Measurements from ENCODE around the gene CCSER2. TPM values are rescaled to one million over a fixed set of nuclear protein-coding genes. Genes with fewer than 3 reads are reported as not detected.

CCSER2 gene
- total and polyA plus RNA-seq, 7 donors, result 10.2 to 101 (median 83.2) TPM

- no peaks in the 10 kb centered on the region for H3K36me3 ChIP-seq
- no peak overlapping the region for H3K4me3 ChIP-seq
- no peak for DNase-seq
- TF ChIP-seq POLR2A (IDR thresholded peaks at IDR 0.05) (no peak), CTCF (IDR thresholded peaks at IDR 0.05) (no peak), POLR2AphosphoS5 (IDR thresholded peaks at IDR 0.05) (peak in 2 of 4 donors; percentile 5 to 32), EP300 (IDR thresholded peaks at IDR 0.05) (peak in 1 of 4 donors; percentile 14)
- intact Hi-C loops (cut with DNase I), result no loop called here
- peaks cover 0 to 38% (median 22%) of the 10 kb centered on the region in 4 donors for H3K4me1 ChIP-seq
- no peaks in the 10 kb centered on the region for H3K27me3 ChIP-seq
- 86 to 94% methylated on average over 2 of the region's 2 CpGs for WGBS, 2 donors
- peak overlapping the region; percentile 52 to 77 (median 64) for H3K27ac ChIP-seq
- H3K9me3 ChIP-seq, result no peaks in the 10 kb centered on the region
These were observed 20.5 kb downstream of the CCSER2 start for GRCh38 chr10:84348860-84349259.

- TF ChIP-seq CTCF (IDR thresholded peaks at IDR 0.05), result peak in 3 of 4 experiments; percentile 44 to 74 (median 66)
- TF ChIP-seq POLR2A (IDR thresholded peaks at IDR 0.05), result no peak
- DNase-seq, result peak; percentile 67
- intact Hi-C loops (cut with DNase I), result loop anchor here (1.0 kb wide), 1 partner anchor 185 kb away; no protein-coding TSS in a partner anchor
- no peak overlapping the region for H3K27ac ChIP-seq
- 74 to 77% methylated on average over 7 of the region's 7 CpGs for WGBS, 2 donors
- H3K27me3 ChIP-seq, result no peaks in the 10 kb centered on the region
- H3K36me3 ChIP-seq, result no peaks in the 10 kb centered on the region
- no peak overlapping the region for H3K4me3 ChIP-seq
- H3K9me3 ChIP-seq, result no peaks in the 10 kb centered on the region
- H3K4me1 ChIP-seq, result peaks cover 0 to 46% (median 25%) of the 10 kb centered on the region in 4 donors
These were observed 24.0 kb downstream of the CCSER2 start for GRCh38 chr10:84352251-84352842.

GRCh38 chr10:84353052-84353803, 24.8 kb downstream of the CCSER2 start:
- WGBS, 2 donors, result 59 to 71% methylated on average over 11 of the region's 11 CpGs
- no peak overlapping the region for H3K4me3 ChIP-seq
- no peaks in the 10 kb centered on the region for H3K9me3 ChIP-seq
- H3K27me3 ChIP-seq, result no peaks in the 10 kb centered on the region
- no peak overlapping the region for H3K27ac ChIP-seq
- peaks cover 0 to 46% (median 30%) of the 10 kb centered on the region in 4 donors for H3K4me1 ChIP-seq
- no peaks in the 10 kb centered on the region for H3K36me3 ChIP-seq
- intact Hi-C loops (cut with DNase I), result no loop called here
- TF ChIP-seq POLR2A (IDR thresholded peaks at IDR 0.05) (no peak), POLR2AphosphoS5 (IDR thresholded peaks at IDR 0.05) (no peak), CTCF (IDR thresholded peaks at IDR 0.05) (no peak), EP300 (IDR thresholded peaks at IDR 0.05) (no peak)
- no peak for DNase-seq

- 86 to 89% methylated on average over 4 of the region's 4 CpGs for WGBS, 2 donors
- H3K4me3 ChIP-seq, result no peak overlapping the region
- TF ChIP-seq CTCF (IDR thresholded peaks at IDR 0.05) (no peak), POLR2A (IDR thresholded peaks at IDR 0.05) (no peak), EP300 (IDR thresholded peaks at IDR 0.05) (no peak), POLR2AphosphoS5 (IDR thresholded peaks at IDR 0.05) (no peak)
- no peak for DNase-seq
- H3K36me3 ChIP-seq, result no peaks in the 10 kb centered on the region
- H3K9me3 ChIP-seq, result no peaks in the 10 kb centered on the region
- intact Hi-C loops (cut with DNase I), result no loop called here
- no peaks in the 10 kb centered on the region for H3K27me3 ChIP-seq
- no peak overlapping the region for H3K27ac ChIP-seq
- H3K4me1 ChIP-seq, result peaks cover 0 to 42% (median 24%) of the 10 kb centered on the region in 4 donors
These were observed 26.2 kb downstream of the CCSER2 start for GRCh38 chr10:84354623-84355022.
